ENCODE results near the gene MAP4K5. TPM values are rescaled to one million over a fixed set of nuclear protein-coding genes. Genes with fewer than 3 reads are reported as not detected.
"Not testable (repeated sequence)": the region's sequence is repeated elsewhere in the genome, so short reads cannot be mapped to it uniquely, and the experiment has no call there.

MAP4K5 gene
- total and polyA plus RNA-seq, 4 experiments from 2014 or later = 5.9 to 43.0 (median 31.5) TPM

DNA sequence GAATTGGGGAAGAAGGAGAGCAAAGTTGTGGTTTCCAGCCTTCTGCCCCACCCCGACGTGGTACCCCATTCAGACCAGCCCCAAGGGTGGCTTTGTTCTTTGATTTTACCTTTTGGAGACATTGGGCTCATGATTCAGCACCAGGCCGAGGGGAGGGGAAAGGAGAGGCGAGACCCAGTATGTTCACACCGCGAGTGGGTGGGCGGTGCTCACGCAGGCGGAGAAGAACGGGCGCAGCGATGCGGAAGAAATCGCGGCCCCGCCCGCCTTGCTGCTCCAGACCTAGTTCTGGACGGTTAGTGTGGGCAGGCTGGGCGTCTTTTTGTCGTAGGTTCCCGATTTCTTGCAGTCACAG is 28.5 kb upstream of the MAP4K5 start:
- intact Hi-C loops (cut with micrococcal nuclease) = no loop called here
- H3K36me3 Mint-ChIP-seq = no peaks in the 10 kb centered on the region
- ChIA-PET POLR2A (ENCODE audit: partially characterized antibody) (interaction anchor here (1.2 kb wide), 1 partner anchor 29 kb away, joined by 3 read pairs; the partner anchor contains the start of gene MAP4K5), CTCF (ENCODE audit: partially characterized antibody) (interaction anchor here (1.5 kb wide), 1 partner anchor 216 kb away, joined by 4 read pairs; no protein-coding TSS in a partner anchor)
- H3K4me1 Mint-ChIP-seq = peaks cover 4 to 16% (median 11%) of the 10 kb centered on the region in 4 donors
- peak overlapping the region; percentile 36 to 48 for H3K4me3 ChIP-seq (ENCODE audit: low read length in 2 of 2)
- peaks cover 30 to 43% of the 10 kb centered on the region in 2 donors for H3K27me3 Mint-ChIP-seq
- peaks cover 28% of the 10 kb centered on the region for H3K27me3 ChIP-seq (ENCODE audit: insufficient read depth, low read length)
- no peaks in the 10 kb centered on the region for H3K36me3 ChIP-seq (ENCODE audit: insufficient read depth, low read length)
- DNase-seq = peak in 3 of 5 donors; percentile 13 to 51 (median 18)
- no peak overlapping the region for H3K27ac Mint-ChIP-seq
- H3K9me3 Mint-ChIP-seq = no peaks in the 10 kb centered on the region
- peak overlapping the region; percentile 79 to 87 (median 86) for H3K4me3 Mint-ChIP-seq
- no peaks in the 10 kb centered on the region for H3K9me3 ChIP-seq (ENCODE audit: control insufficient read depth in 1 of 2, low read length in 2 of 2)
- H3K27ac ChIP-seq (ENCODE audit: low read depth, low read length) = no peak overlapping the region
- H3K4me1 ChIP-seq (ENCODE audit: insufficient read depth, low read length) = peaks cover 17% of the 10 kb centered on the region

DNA sequence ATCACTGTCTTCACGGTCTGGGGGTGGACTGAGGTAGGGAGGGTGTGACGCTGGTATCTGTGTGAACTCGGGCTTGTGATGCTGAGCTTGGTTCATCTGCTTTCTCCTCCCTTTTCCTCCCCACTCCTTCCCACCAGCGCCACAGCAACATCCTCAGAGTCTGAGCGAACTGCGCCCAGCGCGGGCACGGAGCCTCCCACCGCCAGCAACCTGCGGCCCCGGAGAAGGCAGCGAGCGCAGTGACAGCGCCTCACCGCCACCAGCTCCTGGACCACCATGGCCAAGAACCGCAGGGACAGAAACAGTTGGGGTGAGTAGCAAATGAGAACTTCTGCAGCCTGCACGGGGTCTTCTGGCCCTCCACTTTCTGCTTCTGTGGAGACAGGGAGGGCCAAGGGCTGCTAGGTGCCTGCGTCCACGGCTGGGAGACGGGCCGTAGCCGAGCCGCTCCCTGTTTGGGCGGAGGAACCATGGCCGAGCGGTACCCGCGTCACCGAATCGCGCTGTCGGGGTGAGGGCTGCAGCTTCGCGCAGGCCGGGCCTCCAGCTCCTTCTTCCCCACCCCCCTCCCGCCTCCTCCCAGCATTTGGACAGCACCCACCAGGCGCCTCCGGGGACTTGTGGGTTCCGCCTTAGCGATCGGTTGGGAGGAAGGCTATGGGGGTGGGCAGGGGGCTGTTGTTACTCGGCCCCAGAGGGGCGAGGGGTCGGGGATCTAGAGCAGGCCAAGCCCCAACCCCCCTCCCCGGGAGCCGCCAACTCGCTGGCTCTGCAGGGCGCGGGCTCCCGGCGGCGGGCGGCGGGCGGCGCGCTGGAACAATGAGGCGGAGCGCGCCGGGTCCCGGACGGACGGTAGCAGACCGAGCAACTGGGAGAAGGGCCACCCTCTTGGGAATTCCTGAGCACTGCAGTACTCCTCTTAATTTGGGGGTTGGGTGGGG is 27.9 kb upstream of the MAP4K5 start, which contains the start of gene ATL1:
Gene ATL1 (plus strand): TSS at position 156 of the 941 bp plus-strand sequence. CDS start 121 bp downstream, at position 277.
- no peaks in the 10 kb centered on the region for H3K36me3 Mint-ChIP-seq
- H3K9me3 Mint-ChIP-seq = peaks cover 0 to 2% (median 0%) of the 10 kb centered on the region in 8 donors
- Histone ChIP-seq H3K27me3 (ENCODE audit: insufficient read depth, low read length) (peaks cover 28% of the 10 kb centered on the region), H3K4me3 (ENCODE audit: low read length in 2 of 2) (peak within 1 kb of the TSS; percentile 36 to 48), H3K4me1 (ENCODE audit: insufficient read depth, low read length) (peaks cover 17% of the 10 kb centered on the region), H3K27ac (ENCODE audit: low read depth, low read length) (no peak within 1 kb of the TSS), H3K36me3 (ENCODE audit: insufficient read depth, low read length) (no peaks in the 10 kb centered on the region), H3K9me3 (ENCODE audit: control insufficient read depth in 1 of 2, low read length in 2 of 2) (no peaks in the 10 kb centered on the region)
- H3K4me1 Mint-ChIP-seq = peaks cover 4 to 16% (median 11%) of the 10 kb centered on the region in 4 donors
- H3K4me3 Mint-ChIP-seq = peak within 1 kb of the TSS; percentile 79 to 92 (median 86)
- peak within 1 kb of the TSS in 1 of 7 donors; percentile 50 for H3K27ac Mint-ChIP-seq
- intact Hi-C loops (cut with micrococcal nuclease) = no loop called here
- peaks cover 33 to 47% of the 10 kb centered on the region in 2 donors for H3K27me3 Mint-ChIP-seq
- CTCF ChIA-PET (ENCODE audit: partially characterized antibody) = interaction anchor here (0.9 to 1.1 kb wide), 2 partner anchors 18 to 28 kb away, joined by 3 read pairs; partner anchors contain the start of gene MAP4K5
- DNase-seq = peak; percentile 28 to 46 (median 36)
- POLR2A ChIA-PET (ENCODE audit: partially characterized antibody) = interaction anchor here (1.2 kb wide), 1 partner anchor 28 kb away, joined by 3 read pairs; the partner anchor contains the start of gene MAP4K5

DNA sequence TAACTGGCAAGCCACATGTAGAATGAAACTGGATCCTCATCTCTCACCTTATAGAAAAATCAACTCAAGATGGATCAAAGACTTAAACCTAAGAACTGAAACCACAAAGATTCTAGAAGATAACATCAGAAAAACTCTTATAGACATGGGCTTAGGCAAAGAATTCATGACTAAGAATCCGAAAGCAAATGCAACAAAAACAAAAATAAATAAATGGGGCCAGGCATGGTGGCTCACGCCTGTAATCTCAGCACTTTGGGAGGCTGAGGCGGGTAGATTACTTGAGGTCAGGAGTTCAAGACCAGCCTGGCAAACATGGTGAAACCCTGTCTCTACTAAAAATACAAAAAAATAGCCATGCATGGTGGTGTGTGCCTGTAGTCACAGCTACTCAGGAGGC is 20.4 kb upstream of the MAP4K5 start:
- H3K36me3 ChIP-seq (ENCODE audit: insufficient read depth, low read length); POLR2A ChIA-PET (ENCODE audit: partially characterized antibody); H3K4me3 Mint-ChIP-seq; H3K27ac ChIP-seq (ENCODE audit: low read depth, low read length); H3K27me3 ChIP-seq (ENCODE audit: insufficient read depth, low read length); intact Hi-C loops (cut with micrococcal nuclease); H3K4me1 ChIP-seq (ENCODE audit: insufficient read depth, low read length); H3K4me3 ChIP-seq (ENCODE audit: low read length in 2 of 2); H3K4me1 Mint-ChIP-seq; H3K9me3 ChIP-seq (ENCODE audit: control insufficient read depth in 1 of 2, low read length in 2 of 2); H3K27ac Mint-ChIP-seq; H3K36me3 Mint-ChIP-seq: not testable (repeated sequence)
- CTCF ChIA-PET (ENCODE audit: partially characterized antibody) = interaction anchor here (2.8 kb wide), 1 partner anchor 10 kb away, joined by 7 read pairs; no protein-coding TSS in a partner anchor
- Mint-ChIP-seq H3K9me3 (peaks cover 0 to 16% (median 10%) of the 10 kb centered on the region in 8 donors), H3K27me3 (peaks cover 25 to 36% of the 10 kb centered on the region in 2 donors)
- peak in 1 of 5 donors; percentile 10 for DNase-seq

DNA sequence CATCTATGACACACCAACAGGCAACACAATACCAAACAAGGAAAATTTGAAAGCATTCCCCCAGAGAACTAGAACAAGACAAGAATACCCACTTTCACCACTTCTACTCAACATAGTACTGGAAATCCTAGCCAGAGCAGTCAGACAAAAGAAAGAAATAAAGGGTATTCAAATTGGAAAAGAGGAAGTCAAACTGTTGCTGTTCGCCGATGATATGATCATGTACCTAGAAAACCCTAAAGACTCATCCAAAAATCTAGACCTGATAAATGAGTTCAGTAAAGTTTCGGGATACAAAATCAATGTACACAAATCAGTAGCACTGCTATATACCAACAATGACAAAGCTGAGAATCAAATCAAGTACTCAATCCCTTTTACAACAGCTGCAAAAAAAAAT is 19.5 kb upstream of the MAP4K5 start:
- H3K27me3 Mint-ChIP-seq = peaks cover 19 to 28% of the 10 kb centered on the region in 2 donors

DNA sequence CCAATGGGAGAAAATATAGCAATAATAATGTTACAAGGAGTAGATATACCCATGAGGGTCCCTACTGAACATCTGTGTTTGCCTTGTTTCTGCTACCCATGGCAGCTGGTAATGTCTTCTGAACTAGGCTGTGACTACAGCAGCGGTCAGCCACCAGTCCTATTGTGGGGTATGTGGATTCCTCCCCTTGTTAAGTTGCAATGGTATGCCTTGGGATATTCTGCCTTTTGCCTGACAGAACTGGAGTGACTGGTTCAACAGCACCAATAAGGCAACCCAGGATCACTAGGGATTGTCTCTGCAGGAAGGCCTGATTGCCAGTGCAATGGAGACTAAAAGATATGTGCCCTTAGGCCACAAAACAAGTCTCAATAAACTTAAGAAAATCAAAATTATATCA is 17.9 kb upstream of the MAP4K5 start:
- no peak overlapping the region for H3K27ac ChIP-seq (ENCODE audit: low read depth, low read length)
- H3K9me3 ChIP-seq (ENCODE audit: control insufficient read depth in 1 of 2, low read length in 2 of 2) = no peaks in the 10 kb centered on the region
- POLR2A ChIA-PET (ENCODE audit: partially characterized antibody) = no interaction called here
- intact Hi-C loops (cut with micrococcal nuclease) = no loop called here
- H3K4me3 ChIP-seq (ENCODE audit: low read length in 2 of 2) = no peak overlapping the region
- peaks cover 5% of the 10 kb centered on the region for H3K27me3 ChIP-seq (ENCODE audit: insufficient read depth, low read length)
- H3K4me3 Mint-ChIP-seq = no peak overlapping the region
- peaks cover 0 to 6% (median 4%) of the 10 kb centered on the region in 4 donors for H3K4me1 Mint-ChIP-seq
- H3K36me3 Mint-ChIP-seq = no peaks in the 10 kb centered on the region
- DNase-seq = no peak
- no peak overlapping the region for H3K27ac Mint-ChIP-seq
- CTCF ChIA-PET (ENCODE audit: partially characterized antibody) = no interaction called here
- peaks cover 0 to 16% (median 10%) of the 10 kb centered on the region in 8 donors for H3K9me3 Mint-ChIP-seq
- H3K27me3 Mint-ChIP-seq = peaks cover 16 to 24% of the 10 kb centered on the region in 2 donors
- no peaks in the 10 kb centered on the region for H3K36me3 ChIP-seq (ENCODE audit: insufficient read depth, low read length)
- no peaks in the 10 kb centered on the region for H3K4me1 ChIP-seq (ENCODE audit: insufficient read depth, low read length)

More for the DNA sequence above, 19.5 kb upstream of the MAP4K5 start:
- no peak overlapping the region for H3K27ac ChIP-seq (ENCODE audit: low read depth, low read length)
- H3K27ac Mint-ChIP-seq = no peak overlapping the region
- H3K9me3 Mint-ChIP-seq = peaks cover 0 to 16% (median 10%) of the 10 kb centered on the region in 8 donors
- no peaks in the 10 kb centered on the region for H3K4me1 ChIP-seq (ENCODE audit: insufficient read depth, low read length)
- no peaks in the 10 kb centered on the region for H3K36me3 Mint-ChIP-seq
- peaks cover 0 to 6% (median 4%) of the 10 kb centered on the region in 4 donors for H3K4me1 Mint-ChIP-seq
- no peaks in the 10 kb centered on the region for H3K36me3 ChIP-seq (ENCODE audit: insufficient read depth, low read length)
- DNase-seq = no peak
- POLR2A ChIA-PET (ENCODE audit: partially characterized antibody) = no interaction called here
- CTCF ChIA-PET (ENCODE audit: partially characterized antibody) = interaction anchor here (0.6 to 2.8 kb wide), 2 partner anchors 9 to 764 kb away, joined by 6 to 7 read pairs; no protein-coding TSS in a partner anchor
- H3K4me3 ChIP-seq (ENCODE audit: low read length in 2 of 2) = no peak overlapping the region
- peaks cover 5% of the 10 kb centered on the region for H3K27me3 ChIP-seq (ENCODE audit: insufficient read depth, low read length)
- intact Hi-C loops (cut with micrococcal nuclease) = no loop called here
- H3K4me3 Mint-ChIP-seq = no peak overlapping the region
- H3K9me3 ChIP-seq (ENCODE audit: control insufficient read depth in 1 of 2, low read length in 2 of 2) = no peaks in the 10 kb centered on the region

DNA sequence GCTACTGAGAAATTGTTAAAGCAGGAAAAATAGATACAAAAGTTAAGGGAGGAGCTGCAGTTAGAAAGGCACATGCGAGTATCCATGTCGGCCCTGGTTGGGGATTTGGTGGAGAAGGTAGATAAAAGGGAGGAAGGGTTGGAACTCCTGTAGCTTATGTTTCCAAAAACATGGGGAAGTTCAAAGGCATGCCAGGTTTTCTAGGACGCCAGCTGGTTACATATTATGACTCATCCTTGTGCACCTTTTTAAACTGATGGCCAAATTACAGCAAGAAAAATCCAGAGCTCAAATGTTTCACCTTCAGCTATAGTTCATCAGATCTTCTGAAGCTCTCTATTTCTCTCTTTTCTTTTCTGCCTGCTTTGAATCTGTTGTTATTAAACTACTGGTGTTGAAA is 13.2 kb upstream of the MAP4K5 start:
- DNase-seq = no peak
- POLR2A ChIA-PET (ENCODE audit: partially characterized antibody) = no interaction called here
- intact Hi-C loops (cut with micrococcal nuclease) = no loop called here
- Histone ChIP-seq H3K4me3 (ENCODE audit: low read length in 2 of 2) (no peak overlapping the region), H3K4me1 (ENCODE audit: insufficient read depth, low read length) (peaks cover 7% of the 10 kb centered on the region), H3K36me3 (ENCODE audit: insufficient read depth, low read length) (no peaks in the 10 kb centered on the region), H3K27me3 (ENCODE audit: insufficient read depth, low read length) (no peaks in the 10 kb centered on the region), H3K9me3 (ENCODE audit: control insufficient read depth in 1 of 2, low read length in 2 of 2) (no peaks in the 10 kb centered on the region), H3K27ac (ENCODE audit: low read depth, low read length) (no peak overlapping the region)
- no peak overlapping the region for H3K4me3 Mint-ChIP-seq
- H3K27me3 Mint-ChIP-seq = peaks cover 2 to 9% of the 10 kb centered on the region in 2 donors
- H3K27ac Mint-ChIP-seq = no peak overlapping the region
- peaks cover 0 to 3% (median 0%) of the 10 kb centered on the region in 8 donors for H3K9me3 Mint-ChIP-seq
- no peaks in the 10 kb centered on the region for H3K36me3 Mint-ChIP-seq
- peaks cover 9 to 15% (median 12%) of the 10 kb centered on the region in 4 donors for H3K4me1 Mint-ChIP-seq
- CTCF ChIA-PET (ENCODE audit: partially characterized antibody) = interaction anchor here (0.9 to 1.8 kb wide), 3 partner anchors 12 to 319 kb away, joined by 3 to 5 read pairs (median 3); no protein-coding TSS in a partner anchor

DNA sequence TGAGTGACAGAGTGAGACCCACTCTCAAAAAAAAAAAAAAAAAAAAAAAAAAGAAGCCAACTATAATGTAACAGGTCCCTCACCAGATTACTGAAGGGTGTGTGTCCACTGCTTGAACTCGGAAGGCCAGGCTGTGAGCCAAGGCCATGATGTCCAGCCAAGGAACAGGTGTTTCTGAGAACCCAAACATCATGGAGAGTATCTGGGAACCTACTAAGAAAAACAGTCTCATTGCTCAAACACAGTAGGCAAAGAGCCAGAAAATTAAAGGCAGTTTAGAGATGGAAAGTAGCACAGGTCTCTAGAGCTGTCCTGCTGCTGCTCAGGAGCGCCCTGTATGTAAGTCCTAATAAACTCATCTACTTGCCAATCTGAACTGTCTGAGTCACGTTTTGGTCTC is 12.5 kb upstream of the MAP4K5 start:
- Mint-ChIP-seq H3K4me1 (peaks cover 9 to 15% (median 12%) of the 10 kb centered on the region in 4 donors), H3K4me3 (no peak overlapping the region), H3K27ac (no peak overlapping the region), H3K9me3 (peaks cover 0 to 3% (median 0%) of the 10 kb centered on the region in 8 donors), H3K27me3 (peaks cover 2 to 8% of the 10 kb centered on the region in 2 donors), H3K36me3 (no peaks in the 10 kb centered on the region)
- Histone ChIP-seq H3K27me3 (ENCODE audit: insufficient read depth, low read length) (no peaks in the 10 kb centered on the region), H3K36me3 (ENCODE audit: insufficient read depth, low read length) (no peaks in the 10 kb centered on the region), H3K27ac (ENCODE audit: low read depth, low read length) (no peak overlapping the region), H3K9me3 (ENCODE audit: control insufficient read depth in 1 of 2, low read length in 2 of 2) (no peaks in the 10 kb centered on the region), H3K4me3 (ENCODE audit: low read length in 2 of 2) (no peak overlapping the region), H3K4me1 (ENCODE audit: insufficient read depth, low read length) (peaks cover 7% of the 10 kb centered on the region)
- ChIA-PET CTCF (ENCODE audit: partially characterized antibody) (interaction anchor here (0.8 to 2.8 kb wide), 6 partner anchors 12 to 1083 kb away, joined by 3 to 37 read pairs (median 3); no protein-coding TSS in a partner anchor), POLR2A (ENCODE audit: partially characterized antibody) (no interaction called here)
- DNase-seq = no peak
- intact Hi-C loops (cut with micrococcal nuclease) = no loop called here

Data from CD4-positive, alpha-beta memory T cell (primary cell).